Activated CD8-positive, alpha-beta memory T cell treated with anti-CD3 and anti-CD28 coated beads, Interleukin-2, amount 50 U/mL, for 48 hours (primary cell): Measurements from ENCODE around the gene GPT2.
"Not testable (repeated sequence)": the region's sequence is repeated elsewhere in the genome, so short reads cannot be mapped to it uniquely, and the experiment has no call there.

ENCODE experiments used
- DNase-seq: peaks from one replicate; pipeline ENCODE4 v3.0.0-alpha.2; 2020

The GPT2 gene

DNA sequence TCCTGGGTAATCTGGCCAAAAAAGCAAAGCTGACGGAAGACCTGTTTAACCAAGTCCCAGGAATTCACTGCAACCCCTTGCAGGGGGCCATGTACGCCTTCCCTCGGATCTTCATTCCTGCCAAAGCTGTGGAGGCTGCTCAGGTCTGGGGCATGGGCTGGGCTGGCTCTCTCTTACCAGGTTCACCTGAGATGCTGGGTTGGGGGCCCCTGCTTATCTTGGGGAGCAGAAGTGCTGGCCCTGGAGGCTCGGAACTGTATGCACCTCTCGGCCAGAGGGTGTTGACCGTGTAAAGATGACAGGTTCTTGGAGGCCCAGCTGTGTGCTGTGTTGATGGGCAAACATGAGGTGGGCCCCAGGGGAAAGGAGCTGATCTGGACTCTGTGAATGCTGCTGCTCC, 40.2 kb downstream of the GPT2 start:
- no peak for DNase-seq

DNA sequence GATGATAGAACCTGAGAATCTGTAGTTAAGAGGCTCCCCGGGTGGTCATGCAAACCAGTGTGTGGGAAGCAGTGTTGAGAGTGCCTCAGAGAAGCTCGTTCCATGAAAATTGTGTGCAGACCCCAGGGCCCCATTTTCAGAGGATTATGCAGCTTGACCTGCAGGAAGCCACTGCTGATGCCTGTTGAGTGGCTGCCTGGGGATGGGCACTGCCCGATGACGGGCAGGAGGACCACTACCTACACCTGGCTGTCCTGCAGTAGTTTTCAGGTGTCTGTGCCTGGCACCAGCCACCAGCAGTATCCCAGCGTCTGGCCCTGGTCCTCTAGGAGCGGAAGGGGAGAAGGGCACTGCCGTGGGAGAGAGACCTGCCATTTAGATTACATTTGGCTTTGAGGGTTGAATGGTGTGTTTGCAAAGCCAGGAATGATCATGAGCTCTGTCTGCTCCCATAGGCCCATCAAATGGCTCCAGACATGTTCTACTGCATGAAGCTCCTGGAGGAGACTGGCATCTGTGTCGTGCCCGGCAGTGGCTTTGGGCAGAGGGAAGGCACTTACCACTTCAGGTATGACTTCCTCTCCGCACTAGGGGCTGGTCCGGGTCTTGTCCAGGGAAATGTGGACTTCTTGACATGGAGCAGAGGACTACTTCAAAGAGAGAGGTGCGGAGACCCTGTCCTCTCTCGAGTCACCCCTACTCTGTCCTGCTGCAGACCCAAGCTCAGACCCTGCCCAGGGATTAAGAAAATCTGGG, 42.5 kb downstream of the GPT2 start:
- DNase-seq = no peak

DNA sequence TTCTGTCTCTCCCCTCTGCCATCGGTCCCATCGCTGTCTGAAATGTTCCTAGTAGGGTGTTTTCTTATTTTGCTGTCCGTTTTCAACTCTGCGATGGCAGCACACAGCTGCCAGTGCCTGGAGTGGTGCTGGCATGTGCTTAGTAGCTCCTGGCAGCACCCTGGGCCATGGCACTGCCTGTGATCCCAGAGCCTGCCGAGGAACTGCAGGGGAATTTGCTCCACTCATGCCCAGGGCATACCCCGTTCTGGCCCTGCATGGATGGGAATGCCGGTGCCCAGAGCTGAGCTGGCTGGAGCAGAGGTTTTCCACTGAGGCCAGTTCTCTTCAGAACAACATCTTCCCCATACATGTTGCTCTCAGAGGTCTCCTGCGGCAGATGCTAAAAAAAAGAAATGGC, 43.1 kb downstream of the GPT2 start:
- no peak for DNase-seq

DNA sequence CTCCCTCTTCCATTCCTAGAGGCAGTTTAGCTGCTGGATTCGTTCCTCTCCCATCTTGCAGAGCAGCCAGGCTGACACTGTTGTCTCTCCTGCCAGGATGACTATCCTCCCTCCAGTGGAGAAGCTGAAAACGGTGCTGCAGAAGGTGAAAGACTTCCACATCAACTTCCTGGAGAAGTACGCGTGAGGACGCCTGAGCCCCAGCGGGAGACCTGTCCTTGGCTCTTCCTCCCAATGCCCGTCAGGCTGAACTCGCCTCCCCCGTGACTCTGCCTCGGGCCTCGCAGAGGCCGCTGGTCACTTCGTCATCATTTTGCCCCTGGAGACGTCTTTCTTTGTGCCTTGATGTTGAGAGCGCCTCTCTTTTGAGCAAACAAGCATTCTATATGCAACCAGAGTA, 44.6 kb downstream of the GPT2 start:
- no peak for DNase-seq

DNA sequence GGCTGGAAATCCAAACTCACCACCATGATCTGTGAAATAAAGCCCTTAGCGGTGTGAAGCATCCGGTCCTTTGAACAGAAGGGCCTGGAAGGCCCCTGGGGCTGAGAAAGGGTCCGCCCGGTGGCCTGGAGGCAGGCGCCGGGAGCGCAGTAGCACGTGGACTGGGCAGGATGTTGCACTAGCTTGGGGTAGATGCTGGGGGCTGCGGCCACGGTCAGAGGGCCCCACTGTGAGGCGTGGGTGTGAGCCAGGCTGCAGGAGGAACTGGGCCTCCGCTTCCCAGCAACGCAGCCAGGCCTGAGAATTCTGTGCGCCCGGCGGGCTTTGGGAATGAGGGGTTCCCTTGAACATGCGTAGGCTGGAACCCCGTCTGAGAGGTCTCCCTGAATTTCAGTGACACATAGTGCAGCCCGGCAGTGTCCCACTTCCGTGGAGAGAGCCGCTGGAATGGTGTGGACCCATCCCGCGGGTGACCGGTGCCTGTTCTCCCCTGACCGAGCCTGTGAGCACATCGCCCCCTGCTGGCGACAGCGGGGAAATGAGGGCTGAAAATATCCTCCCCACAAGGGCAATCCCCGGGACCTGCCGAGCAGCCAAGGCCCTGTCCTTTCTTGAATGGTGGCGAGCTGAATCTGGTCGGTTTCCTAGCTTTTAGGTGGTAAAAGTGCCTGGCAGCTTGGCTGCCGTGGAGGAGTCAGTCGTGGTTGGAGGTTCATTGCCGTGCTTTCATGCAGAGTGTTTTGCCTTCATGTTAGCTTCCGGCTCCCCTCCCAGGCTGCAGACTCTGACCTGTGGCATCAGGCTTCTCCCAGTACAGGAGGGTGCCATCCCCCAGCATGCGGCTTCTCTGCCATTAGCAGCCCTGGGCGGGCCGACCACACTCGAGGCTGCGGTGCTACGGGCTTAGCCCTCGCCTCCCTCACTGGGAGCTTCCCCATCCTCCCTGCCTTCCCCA, 45.5 kb downstream of the GPT2 start:
- peak; percentile 91 for DNase-seq

DNA sequence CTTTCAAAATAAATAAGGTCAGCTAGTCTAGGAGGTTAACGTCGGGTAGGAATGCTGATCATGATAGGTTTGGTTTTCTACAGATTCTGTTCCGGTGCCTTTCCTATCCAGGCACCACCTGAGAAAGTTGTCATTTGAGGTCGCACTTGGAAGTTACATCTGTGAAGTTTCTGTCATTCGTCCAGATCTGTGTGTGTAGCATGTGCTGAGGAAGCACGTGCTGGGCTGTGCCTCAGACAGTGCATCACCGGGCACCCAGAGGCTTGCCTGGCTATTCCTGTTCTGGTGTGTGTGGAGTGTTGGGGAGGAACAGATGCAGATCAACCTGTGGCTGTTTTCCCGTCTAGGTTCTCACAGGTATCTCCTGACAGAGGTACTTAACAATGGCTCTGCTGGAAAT, 46.7 kb downstream of the GPT2 start:
- DNase-seq = no peak

DNA sequence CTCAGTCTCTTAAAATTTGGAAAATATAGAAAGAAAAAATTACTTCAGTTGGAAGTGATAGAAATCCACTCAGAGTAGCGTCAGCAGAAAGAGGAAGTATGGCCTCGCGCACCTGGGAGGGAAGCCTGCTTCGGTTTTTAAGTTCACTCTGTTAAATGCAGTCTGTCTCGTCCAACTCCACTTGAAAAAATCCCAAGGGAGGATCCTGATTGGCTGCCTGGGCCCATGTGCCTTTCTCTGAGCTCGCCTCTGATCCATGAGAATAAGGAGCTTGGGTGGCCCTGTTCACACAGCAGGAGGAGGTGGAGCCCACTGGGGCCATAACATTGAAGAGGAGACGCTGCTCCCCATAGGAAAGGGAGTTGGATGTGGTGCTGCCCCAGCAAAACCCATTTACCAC, 48.6 kb downstream of the GPT2 start:
- no peak for DNase-seq

DNA sequence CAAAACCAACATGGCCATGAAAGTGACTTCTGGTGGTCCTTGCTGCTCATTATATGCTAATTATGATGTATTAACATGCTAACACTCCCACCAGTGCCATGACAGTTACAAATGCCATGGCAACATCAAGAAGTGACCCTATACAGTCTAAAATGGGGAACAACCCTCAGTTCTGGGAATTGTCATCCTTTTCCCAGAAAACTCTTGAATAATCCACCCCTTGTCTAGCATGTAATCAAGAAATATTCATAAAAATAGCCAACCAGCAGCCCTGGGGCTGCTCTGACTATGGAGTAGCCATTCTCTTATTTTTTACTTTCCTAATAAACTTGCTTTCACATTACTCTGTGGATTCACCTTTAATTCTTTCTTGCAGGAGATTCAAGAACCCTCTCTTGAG, 53.4 kb downstream of the GPT2 start:
- no peak for DNase-seq

DNA sequence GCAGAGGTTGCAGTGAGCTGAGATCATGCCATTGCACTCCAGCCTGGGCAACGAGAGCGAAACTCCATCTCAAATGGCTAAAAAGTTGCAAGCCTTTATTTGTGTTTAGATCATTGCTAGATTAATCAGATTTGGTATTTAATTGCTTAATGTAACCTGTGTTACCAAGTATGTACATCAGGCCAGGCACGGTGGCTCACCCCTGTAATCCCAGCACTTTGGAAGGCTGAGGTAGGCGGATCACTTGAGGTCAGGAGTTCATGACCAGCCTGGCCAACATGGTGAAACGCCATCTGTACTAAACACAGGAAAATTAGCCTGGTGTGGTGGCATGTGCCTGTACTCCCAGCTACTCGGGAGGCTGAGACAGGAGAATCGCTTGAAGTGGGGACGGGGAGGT, 60.6 kb downstream of the GPT2 start:
- DNase-seq = not testable (repeated sequence)

DNA sequence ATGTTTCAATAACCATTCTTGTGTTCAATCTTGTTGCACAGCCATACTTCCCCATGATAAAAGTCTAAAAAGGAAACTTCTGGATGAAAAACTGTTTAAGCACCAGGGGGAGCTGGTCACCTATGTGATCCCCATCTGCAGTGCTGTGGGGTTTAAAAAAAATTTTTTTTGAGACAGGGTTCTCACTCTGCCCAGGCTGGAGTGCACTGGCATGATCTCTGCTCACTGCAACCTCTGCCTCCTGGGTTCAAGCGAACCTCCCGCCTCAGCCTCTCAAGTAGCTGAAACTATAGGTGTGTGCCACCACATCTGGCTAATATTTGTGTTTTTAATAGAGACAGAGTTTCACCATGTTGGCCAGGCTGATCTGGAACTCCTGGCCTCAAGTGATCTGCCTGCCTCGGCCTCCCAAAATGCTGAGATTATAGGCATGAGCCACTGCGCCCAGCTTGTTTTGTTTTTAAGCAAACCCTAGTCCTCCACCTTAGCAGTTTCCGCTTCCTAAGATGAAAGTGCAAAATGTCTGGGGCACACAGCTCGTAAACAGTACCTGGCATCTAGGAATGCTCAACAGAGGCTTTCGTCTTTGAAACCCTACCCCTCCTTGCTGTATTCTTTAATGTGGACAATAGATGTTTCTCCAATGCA, 63.9 kb downstream of the GPT2 start:
- no peak for DNase-seq

DNA sequence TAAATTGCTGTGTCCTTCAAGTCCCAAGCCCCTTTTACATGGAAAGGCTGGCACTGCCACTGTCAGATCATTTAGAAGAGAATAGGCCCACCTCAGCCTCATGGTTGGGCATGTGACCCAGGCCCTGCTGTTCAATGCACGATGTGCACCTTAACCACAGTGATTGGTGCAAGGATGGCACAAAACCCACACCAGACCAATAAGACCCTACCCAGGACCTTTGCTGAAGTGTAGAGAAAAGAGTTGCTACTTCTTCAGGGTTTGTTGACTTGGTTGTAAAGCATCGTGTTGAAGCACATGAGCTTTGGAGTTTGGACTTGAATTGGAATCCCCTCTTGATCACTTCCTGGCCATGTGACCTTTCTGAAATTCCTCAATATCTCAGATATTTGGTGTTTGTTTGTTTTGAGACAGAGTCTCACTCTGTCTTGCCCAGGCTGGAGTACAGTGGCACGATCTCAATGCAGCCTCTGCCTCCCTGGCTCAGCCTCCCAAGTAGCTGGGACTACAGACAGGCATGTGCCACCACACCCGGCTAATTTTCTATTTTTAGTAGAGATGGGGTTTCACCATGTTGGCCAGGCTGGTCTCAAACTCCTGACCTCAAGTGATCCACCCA, 64.5 kb downstream of the GPT2 start:
- DNase-seq = no peak

DNA sequence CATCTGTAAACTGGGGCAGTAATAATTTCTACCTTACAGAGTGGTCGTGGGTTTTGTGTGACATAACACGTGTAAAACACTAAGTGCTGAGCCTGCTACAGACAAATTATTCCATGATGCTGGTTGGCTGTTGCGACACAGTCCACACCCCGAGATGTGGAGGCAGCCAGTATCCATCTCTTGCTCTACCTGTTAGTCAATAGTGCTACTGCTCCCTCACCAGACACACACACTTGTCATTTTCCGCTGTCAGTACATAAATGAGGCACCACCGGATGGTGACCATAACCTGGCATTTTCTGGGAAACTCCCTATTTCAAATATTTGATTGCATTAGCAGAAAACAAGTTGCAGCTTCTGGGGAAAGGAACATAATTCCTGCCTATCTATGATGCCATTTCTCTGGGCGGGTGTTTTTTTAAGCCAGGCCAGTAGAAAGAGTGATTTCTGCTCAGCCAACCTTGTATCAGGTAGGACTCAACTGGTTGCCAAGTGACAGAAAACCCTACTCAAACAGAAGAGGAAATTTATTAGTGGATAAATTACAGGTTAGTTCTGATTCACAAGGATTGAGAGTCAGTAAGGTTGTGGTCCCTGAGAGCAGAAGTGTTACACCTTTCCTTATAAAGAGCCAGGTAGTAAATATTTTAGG, 65.2 kb downstream of the GPT2 start:
- no peak for DNase-seq

DNA sequence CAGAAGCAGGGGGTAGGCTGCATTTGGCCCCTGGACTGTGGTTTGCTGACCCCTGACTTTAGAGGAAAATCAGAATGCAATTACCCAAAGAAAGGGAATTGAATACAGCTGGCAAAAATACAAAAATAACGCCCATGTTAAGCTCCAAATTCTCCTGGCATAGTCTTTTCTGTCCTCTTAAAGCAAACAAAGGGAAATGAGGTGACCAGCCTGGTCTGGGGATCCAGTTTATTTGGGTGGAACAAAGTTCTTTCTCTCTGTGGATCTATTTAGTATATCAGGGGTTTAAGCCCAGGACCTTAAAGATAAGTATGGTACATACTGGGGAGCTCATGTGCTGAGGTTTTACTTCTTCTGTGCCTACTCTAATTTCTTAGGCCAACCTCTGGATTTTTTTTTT, 65.8 kb downstream of the GPT2 start:
- no peak for DNase-seq

DNA sequence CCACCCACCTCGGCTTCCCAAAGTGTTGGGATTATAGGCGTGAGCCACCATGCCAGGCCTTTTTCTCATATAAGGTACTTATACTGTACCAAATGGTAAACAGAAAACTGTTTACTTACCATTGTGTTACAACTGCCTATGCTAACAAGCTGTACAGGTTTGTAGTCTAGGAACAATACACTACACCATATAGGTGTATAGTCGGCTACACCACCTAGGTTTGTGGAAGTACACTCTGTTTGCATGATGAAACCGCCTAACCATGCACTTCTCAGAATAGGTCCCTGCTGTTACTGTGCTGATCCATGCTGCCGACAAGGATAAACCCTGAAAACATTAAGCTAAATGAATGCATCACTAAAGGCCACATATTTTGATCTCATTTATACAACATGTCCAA, 70.4 kb downstream of the GPT2 start:
- no peak for DNase-seq

DNA sequence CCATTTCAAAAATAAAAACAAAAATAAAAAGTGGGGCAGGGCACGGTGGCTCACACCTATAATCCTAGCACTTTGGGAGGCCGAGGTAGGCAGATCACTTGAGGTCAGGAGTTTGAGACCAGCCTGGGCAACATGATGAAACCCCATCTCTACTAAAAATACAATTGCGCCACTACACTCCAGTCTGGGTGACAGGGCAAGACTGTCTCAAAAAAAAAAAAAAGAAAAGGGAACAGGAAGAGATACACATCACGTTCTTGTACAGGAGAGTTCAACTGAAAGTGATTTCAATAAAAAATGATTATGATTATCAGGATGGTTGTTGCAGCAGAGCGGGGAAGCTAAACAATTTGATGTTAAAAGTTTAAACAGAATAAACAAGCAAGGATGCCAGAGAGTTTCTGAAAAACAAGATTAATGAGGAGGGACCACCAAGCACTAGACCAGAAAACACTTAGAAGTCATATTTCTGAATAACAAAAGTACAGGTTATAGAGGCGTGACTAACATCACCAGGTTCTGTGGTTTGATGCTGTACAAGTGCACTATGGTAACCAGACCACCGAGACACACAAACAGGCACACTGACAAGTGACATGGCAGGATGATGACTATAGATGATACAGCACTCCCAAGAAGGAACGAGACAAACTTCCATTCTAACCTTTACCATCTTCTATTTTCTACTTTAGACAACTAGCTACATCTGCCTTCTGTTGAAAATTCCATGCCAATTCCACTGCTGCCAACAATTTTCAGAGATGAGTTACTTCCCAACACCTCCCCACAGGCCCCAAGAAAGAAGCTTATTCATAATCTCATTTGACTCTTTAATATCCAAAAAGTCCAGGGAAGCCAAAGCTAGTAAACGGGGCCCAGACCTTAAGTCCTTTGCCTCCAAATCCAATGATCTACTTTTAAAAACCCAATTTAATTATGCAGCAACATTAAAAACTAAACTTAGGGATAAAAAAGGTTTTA, 77.5 kb downstream of the GPT2 start:
- no peak for DNase-seq

DNA sequence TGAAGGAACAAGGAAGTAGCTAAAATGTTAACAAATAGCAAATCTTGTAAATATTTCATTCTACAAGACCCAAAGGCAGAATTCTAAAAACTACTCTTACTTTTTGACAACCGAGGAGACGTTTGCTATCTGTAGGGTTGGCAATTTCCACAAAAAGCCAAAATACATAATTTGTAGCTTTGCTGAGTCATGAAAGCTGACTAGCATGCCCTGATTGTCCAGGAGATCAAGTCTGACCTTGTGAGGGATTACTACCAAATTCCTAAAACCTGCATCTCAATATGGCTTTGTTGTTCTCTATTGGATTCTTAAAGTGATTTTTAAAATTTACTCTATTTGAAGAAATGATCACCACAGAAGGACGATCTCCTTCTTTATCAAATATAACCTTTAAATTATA, 78.5 kb downstream of the GPT2 start:
- DNase-seq = no peak

DNA sequence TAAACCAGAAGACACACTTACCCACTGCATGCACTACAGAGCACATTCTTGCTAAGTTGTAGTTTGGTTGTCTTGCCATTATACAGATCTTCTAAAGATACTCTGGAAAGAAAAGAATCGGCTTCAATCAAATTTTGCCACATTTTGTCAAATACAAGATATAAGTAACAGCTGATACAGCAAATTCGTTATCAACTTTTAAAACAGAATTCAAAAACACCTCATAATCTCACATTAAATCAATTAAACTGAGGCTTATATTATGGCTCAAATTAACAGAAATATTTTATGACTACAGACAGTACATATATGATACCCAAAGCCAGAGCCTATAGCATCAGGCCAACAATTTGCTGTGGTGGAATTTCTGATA, 83.9 kb downstream of the GPT2 start:
- no peak for DNase-seq

DNA sequence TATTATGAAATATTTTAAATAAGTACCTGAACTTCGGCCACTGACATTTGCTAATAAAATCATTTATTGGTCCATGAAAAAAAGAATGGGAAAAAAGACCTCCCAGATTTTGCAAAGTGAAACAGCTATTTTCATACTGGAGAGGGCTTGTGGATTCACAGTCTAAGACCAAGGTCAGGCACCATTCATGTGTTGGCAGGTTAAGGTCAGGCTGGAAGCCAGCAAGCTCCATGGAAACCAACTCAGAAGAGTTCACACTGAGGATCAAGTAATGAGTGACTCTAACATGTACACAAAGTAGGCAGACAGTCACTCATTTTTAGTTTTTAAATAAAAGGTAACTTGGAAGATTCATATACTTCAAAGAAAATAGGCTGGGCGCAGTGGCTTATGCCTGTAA, 85.9 kb downstream of the GPT2 start:
- no peak for DNase-seq

DNA sequence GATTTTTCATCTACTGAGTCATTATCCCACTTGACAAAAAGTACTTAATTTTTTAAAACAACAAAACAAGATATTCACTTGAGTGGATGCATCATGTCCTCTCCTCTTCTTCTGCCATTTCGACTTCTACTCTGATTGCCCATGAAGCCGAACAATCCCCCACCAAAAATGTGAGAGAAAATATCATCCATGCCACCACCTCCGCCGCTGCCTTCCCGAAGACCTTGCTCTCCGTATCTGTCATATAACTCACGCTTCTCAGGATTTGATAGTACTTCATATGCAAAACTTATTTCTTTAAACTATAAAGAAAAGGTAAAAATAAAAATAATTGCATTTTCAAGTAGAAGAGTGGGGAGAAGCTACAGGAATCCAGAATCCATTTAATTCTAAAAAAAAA, 87.1 kb downstream of the GPT2 start:
- no peak for DNase-seq

DNA sequence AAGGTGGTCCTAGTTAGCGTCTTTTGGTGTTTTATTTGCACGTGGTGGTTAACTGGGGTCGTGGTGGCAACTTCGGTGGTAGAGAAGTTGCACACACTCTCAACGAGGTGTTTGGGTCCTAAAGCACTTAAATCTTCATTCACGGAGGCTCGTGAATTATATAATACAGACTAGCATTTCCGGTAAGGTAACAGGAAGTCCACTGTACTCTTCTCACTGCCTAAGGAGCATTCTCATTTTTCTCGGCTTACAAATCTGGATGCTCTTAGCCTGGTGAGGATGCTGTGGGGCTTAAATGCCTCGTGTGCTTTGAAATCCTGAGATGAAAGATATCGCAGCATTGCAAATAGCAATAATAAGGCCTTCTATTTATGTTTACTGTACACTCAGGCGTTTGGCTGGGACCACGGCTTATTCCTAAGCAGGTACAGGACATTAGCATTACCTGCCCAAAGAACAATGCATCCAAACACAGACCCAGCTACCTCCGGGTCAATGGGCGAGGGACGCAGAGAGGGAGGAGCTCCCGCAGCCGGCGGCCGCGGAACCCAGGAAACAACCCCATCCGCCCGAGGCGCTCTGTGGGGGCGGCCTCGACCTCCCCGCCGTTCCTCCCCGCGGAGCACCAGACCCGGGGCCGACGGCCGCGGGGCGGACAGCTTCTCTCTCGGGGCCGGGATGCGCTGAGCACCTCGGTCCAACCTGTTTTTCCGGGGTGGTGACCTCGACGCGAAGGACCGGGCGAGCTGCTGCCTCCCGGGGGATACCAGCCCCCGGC, 88.5 kb downstream of the GPT2 start:
- peak; percentile 81 for DNase-seq
